Measurements from ENCODE around the gene KRTCAP2.
A peak's percentile ranks its signal among the peaks of the same experiment; 100 is the strongest.
"Not testable (repeated sequence)": the region's sequence is repeated elsewhere in the genome, so short reads cannot be mapped to it uniquely, and the experiment has no call there.

KRTCAP2 gene

GRCh38 chr1:155182052-155182550, 9.0 kb upstream of the KRTCAP2 start:
- no peak for DNase-seq

GRCh38 chr1:155181371-155182051, 8.4 kb upstream of the KRTCAP2 start:
- no peak for DNase-seq

DNA sequence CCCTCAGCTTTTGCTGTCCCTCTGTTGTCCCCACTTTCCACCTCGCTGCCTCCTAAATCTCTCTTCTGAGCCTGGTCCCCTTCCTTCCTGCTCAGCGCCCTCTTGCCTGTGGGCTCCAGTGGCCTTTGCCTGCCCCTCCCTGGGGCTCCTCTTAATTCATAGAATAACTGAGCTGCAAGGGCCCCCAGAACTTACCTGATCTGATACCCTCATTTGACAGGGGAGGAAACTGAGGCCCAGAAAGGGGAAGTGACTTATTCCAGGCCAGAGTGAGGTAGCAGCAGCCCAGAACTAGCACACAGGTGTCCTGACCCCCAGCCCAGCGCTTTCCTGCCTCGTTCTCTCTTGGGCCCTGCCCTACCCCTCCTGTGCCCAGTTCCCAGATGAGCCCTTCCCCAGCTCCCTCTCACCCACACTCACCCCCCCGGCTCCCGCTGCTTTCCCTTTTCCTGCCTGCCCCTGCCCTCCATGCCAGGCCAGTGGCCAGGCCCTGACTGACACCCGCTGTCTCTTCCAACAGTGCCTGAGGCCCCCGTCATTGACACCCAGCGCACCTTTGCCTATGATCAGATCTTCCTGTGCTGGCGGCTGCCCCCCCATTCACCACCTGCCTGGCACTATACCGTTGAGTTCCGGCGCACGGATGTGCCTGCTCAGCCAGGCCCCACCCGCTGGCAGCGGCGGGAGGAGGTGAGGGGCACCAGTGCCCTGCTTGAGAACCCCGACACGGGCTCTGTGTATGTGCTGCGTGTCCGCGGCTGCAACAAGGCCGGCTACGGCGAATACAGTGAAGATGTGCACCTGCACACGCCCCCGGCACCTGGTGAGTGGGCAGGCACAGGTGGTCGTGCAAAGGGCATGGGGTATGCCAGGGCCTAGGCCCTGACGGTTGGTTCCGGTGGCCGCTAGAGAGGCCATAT, 6.3 kb upstream of the KRTCAP2 start:
- DNase-seq: no peak

DNA sequence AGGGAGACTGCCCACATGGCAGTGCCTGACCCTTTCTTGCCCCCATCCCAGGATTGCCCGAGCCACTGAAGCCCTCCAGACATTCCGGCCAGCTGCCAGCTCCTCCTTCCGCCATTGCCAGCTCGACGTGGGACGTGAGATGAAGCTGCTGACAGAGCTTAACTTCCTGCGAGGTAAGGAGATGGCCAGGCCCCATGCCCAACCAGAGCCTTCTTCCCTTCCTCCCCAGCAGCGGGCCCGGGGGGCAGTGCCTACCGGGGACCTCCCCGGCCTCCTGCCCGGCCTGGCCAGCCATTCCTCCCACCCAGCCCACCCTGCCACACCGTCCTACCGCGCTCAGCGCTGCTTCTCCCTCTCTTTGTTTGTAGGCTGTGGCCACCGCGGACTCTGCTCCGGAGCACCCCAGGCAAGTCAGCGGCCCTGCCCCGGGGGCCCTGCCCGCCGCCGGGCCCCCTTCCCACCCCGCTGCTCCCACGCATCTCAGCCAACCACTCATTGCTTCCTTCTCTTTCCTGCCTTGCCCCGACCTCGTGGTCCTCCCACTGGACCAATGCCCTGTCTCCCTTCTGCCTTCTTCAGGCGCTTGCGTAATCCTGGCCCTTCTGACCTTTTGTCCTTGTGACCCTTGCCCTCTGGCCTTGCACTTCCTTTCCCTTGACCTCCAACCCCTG, 5.5 kb upstream of the KRTCAP2 start:
- no peak for DNase-seq

- DNase-seq: no peak
Observed at GRCh38 chr1:155177918-155178281, 4.8 kb upstream of the KRTCAP2 start.

GRCh38 chr1:155177192-155177917, 4.3 kb upstream of the KRTCAP2 start:
- no peak for DNase-seq

- peak; percentile 95 for DNase-seq
Observed at GRCh38 chr1:155176544-155177071, 3.5 kb upstream of the KRTCAP2 start.

GRCh38 chr1:155175927-155176371, 2.8 kb upstream of the KRTCAP2 start:
- peak; percentile 23 for DNase-seq

- no peak for DNase-seq
Observed at GRCh38 chr1:155175281-155175926, 2.3 kb upstream of the KRTCAP2 start.

GRCh38 chr1:155174324-155175280, 1.5 kb upstream of the KRTCAP2 start:
- peak; percentile 88 for DNase-seq

DNA sequence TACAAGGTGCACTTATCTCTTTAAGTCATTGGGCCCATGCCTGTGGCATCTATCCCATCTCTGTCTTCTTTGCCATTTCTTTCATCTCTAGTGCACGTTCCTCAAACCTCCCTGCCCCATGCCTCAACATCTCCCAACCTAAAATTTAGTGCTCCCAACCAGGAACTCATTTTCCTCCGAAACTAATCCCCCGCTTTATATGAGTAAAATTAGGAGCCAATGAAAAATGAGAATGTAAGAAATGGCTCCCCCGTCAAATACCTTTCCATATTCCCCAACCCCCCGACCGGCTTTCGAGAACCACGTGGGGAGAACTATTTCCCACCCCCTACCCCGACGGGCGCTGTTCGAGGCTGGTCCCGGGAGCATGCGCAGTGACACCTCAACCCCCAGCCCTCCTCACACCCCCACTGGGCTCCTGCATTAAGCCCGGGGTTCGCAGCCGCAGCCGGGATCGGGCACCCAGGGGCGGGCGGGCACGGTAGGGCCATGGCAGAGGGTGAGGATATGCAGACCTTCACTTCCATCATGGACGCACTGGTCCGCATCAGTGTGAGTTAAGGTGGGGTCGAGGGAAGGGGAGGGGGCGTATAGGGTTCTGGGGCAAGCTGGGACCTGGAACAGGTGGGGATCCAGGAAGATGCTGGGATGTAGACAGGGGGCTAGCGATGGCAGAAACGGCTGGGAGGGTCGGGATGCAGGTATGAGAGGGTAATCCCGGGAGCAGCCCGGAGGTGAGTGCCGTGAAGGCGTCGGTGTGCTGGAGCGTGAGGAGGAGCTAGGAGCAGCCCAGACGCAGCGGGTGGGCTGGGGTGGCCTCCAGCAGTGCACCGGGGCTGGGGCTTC, 597 bp upstream of the KRTCAP2 start, which contains the start of gene TRIM46:
Gene TRIM46, plus strand, starts transcription at position 372 of the 846 bp plus-strand sequence. Its CDS starts 118 bp downstream, at position 490.
- peak; percentile 90 for DNase-seq

DNA sequence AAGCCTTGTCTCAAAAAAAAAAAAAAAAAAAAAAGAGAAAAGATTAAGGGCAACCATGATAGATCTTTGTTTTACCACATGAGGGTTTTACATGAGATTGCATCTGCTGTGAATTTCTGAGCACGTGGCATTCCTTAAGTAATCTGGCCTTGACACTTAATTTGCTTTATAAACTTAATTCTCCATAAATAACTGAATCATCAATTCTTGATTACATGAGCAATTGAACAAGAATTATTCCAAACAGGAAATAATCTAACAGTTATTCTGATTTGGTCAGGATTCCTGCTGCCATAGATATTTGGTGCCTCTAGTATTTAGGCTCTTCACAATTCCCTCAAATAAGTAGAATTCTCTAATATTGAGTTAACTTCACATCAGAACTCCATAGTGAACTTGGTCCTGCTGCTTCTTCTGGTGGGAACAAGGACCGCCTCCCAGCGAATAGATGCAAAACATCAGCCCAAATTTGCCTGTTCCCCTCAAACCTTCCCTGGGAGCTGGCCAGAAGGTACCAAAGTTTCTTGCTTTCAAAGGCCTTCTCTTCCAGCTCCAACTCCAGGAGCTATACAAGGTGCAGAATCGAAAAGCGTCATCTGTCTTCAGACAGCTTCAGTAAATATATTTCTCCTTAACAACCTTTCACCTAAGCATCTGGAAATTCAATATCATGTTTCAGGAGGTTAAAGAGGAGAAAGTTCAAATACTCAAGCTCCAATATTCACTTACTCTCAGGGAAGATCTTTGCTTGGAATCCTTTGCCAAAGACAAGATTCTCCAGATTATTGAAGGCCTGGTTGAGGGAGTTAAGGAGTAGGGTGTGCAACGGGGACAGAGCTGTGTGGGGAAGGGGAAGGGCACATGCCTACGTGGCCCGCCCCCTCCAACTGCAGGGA, 1.0 kb downstream of the KRTCAP2 start:
- no peak for DNase-seq

GRCh38 chr1:155170806-155171205, 2.3 kb downstream of the KRTCAP2 start:
- no peak for DNase-seq

DNA sequence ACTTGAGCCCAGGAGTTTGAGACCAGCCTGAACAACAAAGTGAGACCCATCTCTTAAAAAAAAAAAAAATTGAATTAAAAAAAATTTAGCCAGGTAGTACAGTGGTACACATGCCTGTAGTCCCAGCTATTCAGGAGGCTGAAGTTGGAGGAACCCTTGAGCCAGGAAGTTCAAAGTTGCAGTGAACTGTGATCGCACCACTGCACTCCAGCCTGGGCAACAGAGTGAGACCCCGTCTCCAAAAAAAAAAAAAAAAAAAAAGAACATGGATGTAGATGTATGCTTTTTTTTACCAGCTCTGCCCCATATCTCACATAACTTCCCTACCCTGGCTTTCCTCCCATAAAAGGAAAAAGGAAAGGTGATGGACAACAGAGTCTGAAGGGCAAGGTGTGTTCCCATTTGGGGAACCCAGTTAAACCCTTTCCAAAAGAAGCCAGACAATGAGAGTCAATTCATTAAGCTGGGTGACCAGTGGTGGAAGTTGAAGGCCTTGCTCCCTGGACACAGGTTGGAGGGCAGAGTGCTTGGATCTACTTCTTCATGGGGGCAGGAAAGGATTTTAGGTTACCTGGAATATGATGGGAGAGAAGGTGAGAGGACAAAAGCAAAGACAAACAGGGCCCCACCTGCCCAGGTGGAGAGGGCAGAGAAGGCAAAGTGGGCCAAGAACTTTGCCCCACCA, 2.9 kb downstream of the KRTCAP2 start:
- no peak for DNase-seq

GRCh38 chr1:155169541-155169940, 3.6 kb downstream of the KRTCAP2 start:
- DNase-seq: no peak

GRCh38 chr1:155168456-155169210, 4.5 kb downstream of the KRTCAP2 start:
- DNase-seq: no peak

DNA sequence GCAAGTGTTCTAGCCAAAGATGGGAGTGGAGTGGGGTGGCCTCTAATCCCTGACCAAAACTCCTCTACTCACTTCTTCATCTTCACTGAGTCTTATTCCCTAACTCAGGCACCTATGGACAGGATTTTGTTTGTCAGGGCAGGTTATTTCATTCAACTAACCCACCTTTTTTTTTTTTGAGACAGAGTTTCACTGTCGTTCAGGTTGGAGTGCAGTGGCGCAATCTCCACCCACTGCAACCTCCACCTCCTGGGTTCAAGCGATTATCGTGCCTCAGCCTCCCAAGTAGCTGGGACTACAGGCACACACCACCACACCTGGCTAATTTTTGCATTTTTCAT, 5.0 kb downstream of the KRTCAP2 start:
- not testable (repeated sequence) for DNase-seq
